ENCODE measurements around the gene CARS1.

The CARS1 gene

DNA sequence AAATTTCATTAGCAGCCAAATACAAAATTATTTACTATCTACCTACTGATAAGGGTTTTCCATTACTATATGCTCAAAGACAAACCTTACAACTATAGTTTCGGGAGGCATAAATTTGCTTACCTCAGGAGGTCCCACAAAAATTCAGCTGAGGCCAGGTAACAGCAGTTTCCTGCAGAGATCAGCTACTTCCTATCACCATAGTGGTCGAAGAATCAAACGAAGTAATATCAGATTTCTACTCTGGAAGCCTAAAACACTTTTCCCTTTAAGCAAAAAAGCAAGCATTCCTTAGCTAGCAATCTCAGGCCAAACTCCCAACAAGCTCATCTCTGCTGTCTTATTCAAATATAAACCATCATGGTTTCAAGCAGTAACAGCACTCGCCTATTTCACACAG is 68.2 kb downstream of the CARS1 start:
- Mint-ChIP-seq H3K9me3 (no peaks in the 10 kb centered on the region), H3K27ac (peak overlapping the region; percentile 94 to 98), H3K36me3 (ENCODE audit: insufficient read depth) (peaks cover 33% of the 10 kb centered on the region), H3K4me1 (ENCODE audit: low read depth in 2 of 2) (peaks cover 43 to 49% of the 10 kb centered on the region in 2 donors), H3K27me3 (no peaks in the 10 kb centered on the region), H3K4me3 (peak overlapping the region; percentile 94 to 98)
- DNase-seq, result no peak
- ATAC-seq (replicated peaks), result no peak

- Mint-ChIP-seq H3K36me3 (ENCODE audit: insufficient read depth) (peaks cover 37% of the 10 kb centered on the region), H3K4me1 (ENCODE audit: low read depth in 2 of 2) (peaks cover 49 to 52% of the 10 kb centered on the region in 2 donors), H3K27me3 (no peaks in the 10 kb centered on the region), H3K9me3 (no peaks in the 10 kb centered on the region), H3K27ac (peak overlapping the region; percentile 94 to 98), H3K4me3 (peak overlapping the region; percentile 94 to 98)
- ATAC-seq (replicated peaks), result no peak
- DNase-seq, result peak in 1 of 3 experiments; percentile 15
Observed at GRCh38 chr11:2987881-2988861, 69.1 kb downstream of the CARS1 start.

DNA sequence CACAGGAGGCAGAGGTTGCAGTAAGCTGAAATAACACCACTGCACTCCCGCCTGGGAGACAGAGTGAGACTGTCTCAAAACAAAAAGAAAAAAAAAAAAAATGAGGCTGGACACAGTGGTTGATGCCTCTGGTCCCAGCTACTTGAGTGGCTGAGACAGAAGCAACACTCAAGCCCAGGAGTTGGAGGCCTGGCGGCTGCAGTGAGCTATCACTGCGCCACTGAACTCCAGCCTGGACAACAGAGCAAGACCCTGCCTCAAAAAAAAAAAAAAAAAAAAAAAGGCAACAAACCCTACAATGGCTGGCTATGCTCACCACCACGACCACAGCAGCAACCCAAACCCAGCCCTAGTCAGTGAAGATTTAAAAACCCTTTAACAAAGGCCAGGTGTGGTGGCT is 73.3 kb downstream of the CARS1 start:
- H3K9me3 Mint-ChIP-seq, result no peaks in the 10 kb centered on the region
- H3K27ac Mint-ChIP-seq, result peak overlapping the region; percentile 39 to 51
- peak overlapping the region in 1 of 2 donors; percentile 26 for H3K4me3 Mint-ChIP-seq
- peaks cover 39 to 46% of the 10 kb centered on the region in 2 donors for H3K4me1 Mint-ChIP-seq (ENCODE audit: low read depth in 2 of 2)
- peaks cover 37% of the 10 kb centered on the region for H3K36me3 Mint-ChIP-seq (ENCODE audit: insufficient read depth)
- H3K27me3 Mint-ChIP-seq, result no peaks in the 10 kb centered on the region
- ATAC-seq (replicated peaks), result no peak
- DNase-seq, result no peak

DNA sequence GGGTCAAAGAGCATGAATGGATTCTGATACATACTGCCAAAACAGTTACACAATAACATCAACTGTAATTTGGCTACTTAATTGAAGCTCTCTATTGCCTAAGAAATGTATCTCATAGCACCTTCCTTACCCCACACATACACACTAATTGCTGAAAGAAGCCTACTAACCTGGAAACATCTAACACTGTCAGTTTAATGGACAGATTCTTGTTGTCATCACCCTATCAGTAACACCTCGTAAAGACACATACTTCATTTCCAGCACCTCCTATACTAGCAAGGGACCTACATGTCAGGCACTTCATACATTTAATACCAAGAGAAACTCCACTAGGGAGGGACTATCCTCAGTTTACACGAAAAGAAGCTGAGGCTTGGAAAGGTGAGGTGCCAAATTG is 75.0 kb downstream of the CARS1 start:
- H3K4me1 Mint-ChIP-seq (ENCODE audit: low read depth in 2 of 2), result peaks cover 40 to 45% of the 10 kb centered on the region in 2 donors
- H3K9me3 Mint-ChIP-seq, result no peaks in the 10 kb centered on the region
- ATAC-seq (replicated peaks) (peak; percentile 26), DNase-seq (no peak)
- H3K36me3 Mint-ChIP-seq (ENCODE audit: insufficient read depth), result peaks cover 54% of the 10 kb centered on the region
- H3K27ac Mint-ChIP-seq, result peak overlapping the region; percentile 39 to 51
- no peaks in the 10 kb centered on the region for H3K27me3 Mint-ChIP-seq
- H3K4me3 Mint-ChIP-seq, result peak overlapping the region; percentile 26 to 33

DNA sequence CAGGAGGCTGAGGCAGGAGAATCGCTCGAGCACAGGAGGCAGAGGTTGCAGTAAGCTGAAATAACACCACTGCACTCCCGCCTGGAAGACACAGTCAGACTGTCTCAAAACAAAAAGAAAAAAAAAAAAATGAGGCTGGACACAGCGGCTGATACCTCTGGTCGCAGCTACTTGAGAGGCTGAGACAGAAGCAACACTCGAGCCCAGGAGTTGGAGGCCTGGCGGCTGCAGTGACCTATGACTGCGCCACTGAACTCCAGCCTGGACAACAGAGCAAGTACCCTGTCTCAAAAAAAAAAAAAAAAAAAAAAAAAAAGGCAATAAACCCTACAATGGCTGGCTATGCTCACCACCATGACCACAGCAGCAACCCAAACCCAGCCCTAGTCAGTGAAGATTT is 76.1 kb downstream of the CARS1 start:
- Mint-ChIP-seq H3K27me3 (no peaks in the 10 kb centered on the region), H3K27ac (peak overlapping the region in 1 of 2 donors; percentile 51), H3K36me3 (ENCODE audit: insufficient read depth) (peaks cover 58% of the 10 kb centered on the region), H3K4me3 (peak overlapping the region; percentile 26 to 33), H3K4me1 (ENCODE audit: low read depth in 2 of 2) (peaks cover 44 to 46% of the 10 kb centered on the region in 2 donors), H3K9me3 (no peaks in the 10 kb centered on the region)
- DNase-seq (no peak), ATAC-seq (replicated peaks) (peak; percentile 24)

DNA sequence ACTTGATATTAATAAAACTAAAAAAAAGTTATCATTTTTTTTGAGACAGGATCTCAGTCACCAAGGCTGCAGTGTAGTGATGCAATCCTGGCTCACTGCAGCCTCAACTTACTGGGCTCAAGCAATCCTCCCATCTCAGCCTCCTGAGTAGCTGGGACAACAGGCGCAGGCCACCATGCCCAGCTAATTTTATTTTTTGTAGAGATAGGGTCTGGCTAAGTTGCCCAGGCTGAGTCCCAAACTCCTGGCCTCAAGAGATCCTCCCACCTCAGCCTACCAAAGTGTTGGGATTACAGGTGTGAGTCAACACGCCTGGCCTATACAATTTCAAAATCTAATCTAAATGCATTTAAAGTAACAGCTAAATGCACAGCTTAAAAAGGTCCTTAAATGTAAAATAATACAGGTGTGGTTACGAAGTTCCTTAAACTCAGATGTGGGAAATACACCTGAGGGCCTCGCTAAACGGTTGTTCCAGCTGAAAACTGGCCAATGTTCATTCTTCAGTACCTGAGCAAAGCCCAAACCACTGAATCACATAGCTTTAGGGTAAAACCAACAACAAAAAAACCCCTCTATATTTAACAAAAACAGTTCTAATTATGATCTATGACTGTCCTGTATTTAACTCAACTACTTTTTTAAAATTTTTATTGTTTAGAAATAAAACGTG is 76.9 kb downstream of the CARS1 start:
- Mint-ChIP-seq H3K4me1 (ENCODE audit: low read depth in 2 of 2) (peaks cover 42 to 46% of the 10 kb centered on the region in 2 donors), H3K4me3 (no peak overlapping the region), H3K36me3 (ENCODE audit: insufficient read depth) (peaks cover 62% of the 10 kb centered on the region), H3K27ac (no peak overlapping the region), H3K27me3 (no peaks in the 10 kb centered on the region), H3K9me3 (no peaks in the 10 kb centered on the region)
- DNase-seq (no peak), ATAC-seq (replicated peaks) (no peak)

DNA sequence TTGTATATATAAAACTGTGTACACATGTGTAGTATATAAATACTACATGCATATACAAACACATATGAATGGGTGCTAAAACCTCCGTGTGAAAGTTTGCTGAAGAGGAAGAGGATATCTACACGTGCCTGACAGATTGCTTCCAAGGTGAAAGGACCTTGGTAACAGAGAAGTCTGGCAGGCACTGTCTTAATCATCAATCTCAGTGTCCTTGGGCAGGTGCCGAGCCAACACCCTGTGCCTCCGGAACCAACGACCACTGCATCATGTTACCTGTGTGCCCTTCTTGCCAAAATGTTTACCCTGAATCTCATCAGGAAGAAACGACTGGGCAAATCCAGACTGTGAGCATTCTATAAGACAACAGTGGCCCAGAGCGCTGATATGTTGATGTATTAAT is 80.1 kb downstream of the CARS1 start:
- Mint-ChIP-seq H3K4me3 (no peak overlapping the region), H3K27me3 (no peaks in the 10 kb centered on the region), H3K4me1 (ENCODE audit: low read depth in 2 of 2) (peaks cover 21 to 39% of the 10 kb centered on the region in 2 donors), H3K36me3 (ENCODE audit: insufficient read depth) (peaks cover 82% of the 10 kb centered on the region), H3K9me3 (no peaks in the 10 kb centered on the region), H3K27ac (peak overlapping the region; percentile 15 to 64)
- ATAC-seq (replicated peaks), result no peak
- no peak for DNase-seq

DNA sequence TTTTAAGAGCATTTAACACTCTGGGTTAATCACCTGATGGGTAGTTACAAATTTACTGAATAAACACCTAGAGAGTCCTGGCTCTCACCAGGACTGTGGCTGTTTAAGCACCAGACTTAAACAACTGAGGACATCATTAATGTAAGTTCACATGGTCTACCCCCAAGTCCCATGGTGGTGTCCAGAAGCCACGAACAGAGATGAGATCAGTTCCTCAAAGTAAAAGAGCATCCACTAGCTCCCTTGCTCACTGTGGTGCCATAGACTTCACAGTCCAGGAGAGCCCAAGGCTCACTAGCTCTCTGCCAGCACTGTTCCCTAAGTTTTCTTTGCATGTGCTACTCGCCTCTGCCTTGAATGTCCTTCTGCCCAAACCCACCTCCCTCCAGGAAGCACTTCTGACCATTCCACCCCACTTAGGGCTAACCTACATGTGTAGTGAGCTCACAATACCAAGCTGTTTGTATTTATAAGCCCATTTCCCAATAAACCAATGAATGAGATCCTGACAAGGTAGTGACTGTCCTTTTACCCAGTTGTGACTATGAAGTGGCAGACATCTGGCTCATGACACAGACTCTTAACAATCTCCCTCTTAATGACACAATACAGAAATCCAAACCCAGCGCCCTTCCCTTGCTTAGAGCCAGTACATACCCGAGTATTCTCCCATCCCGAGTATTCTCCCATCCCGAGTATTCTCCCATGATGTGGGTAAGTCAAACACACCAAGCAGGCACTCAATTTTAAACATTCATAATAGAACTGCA is 80.7 kb downstream of the CARS1 start:
- ATAC-seq (replicated peaks) (peak; percentile 35), DNase-seq (no peak)
- no peaks in the 10 kb centered on the region for H3K27me3 Mint-ChIP-seq
- peaks cover 15 to 34% of the 10 kb centered on the region in 2 donors for H3K4me1 Mint-ChIP-seq (ENCODE audit: low read depth in 2 of 2)
- H3K9me3 Mint-ChIP-seq, result no peaks in the 10 kb centered on the region
- H3K4me3 Mint-ChIP-seq, result no peak overlapping the region
- H3K36me3 Mint-ChIP-seq (ENCODE audit: insufficient read depth), result peaks cover 83% of the 10 kb centered on the region
- H3K27ac Mint-ChIP-seq, result peak overlapping the region in 1 of 2 donors; percentile 15

GRCh38 chr11:2975594-2975993 is 81.6 kb downstream of the CARS1 start:
- peak; percentile 31 to 36 (median 33) for DNase-seq
- Mint-ChIP-seq H3K27ac (no peak overlapping the region), H3K4me3 (no peak overlapping the region), H3K36me3 (ENCODE audit: insufficient read depth) (peaks cover 91% of the 10 kb centered on the region), H3K27me3 (no peaks in the 10 kb centered on the region), H3K4me1 (ENCODE audit: low read depth in 2 of 2) (peaks cover 12 to 38% of the 10 kb centered on the region in 2 donors), H3K9me3 (no peaks in the 10 kb centered on the region)
- ATAC-seq (replicated peaks), result peak; percentile 93

DNA sequence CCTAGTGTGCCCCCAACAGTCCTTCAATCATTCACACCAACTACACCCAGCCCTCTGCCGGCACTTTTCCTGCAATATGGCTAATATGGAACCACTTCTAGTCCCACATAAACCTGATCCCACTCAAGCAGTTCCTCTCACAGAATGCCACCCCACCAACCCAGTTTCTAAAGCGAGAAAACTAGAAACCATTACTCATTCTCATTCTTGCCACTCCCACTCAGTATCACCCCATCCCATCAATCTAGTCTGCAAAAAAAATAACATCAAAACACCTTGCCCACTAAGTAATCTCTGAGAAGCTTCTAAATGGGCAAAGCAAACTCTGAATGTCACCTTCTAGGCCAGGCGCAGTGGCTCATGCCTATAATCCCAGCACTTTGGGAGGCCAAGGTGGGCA is 83.0 kb downstream of the CARS1 start:
- Mint-ChIP-seq H3K36me3 (ENCODE audit: insufficient read depth) (peaks cover 95% of the 10 kb centered on the region), H3K9me3 (no peaks in the 10 kb centered on the region), H3K27me3 (no peaks in the 10 kb centered on the region), H3K27ac (peak overlapping the region; percentile 9 to 42), H3K4me3 (no peak overlapping the region), H3K4me1 (ENCODE audit: low read depth in 2 of 2) (peaks cover 12 to 41% of the 10 kb centered on the region in 2 donors)
- DNase-seq, result no peak
- no peak for ATAC-seq (replicated peaks)

DNA sequence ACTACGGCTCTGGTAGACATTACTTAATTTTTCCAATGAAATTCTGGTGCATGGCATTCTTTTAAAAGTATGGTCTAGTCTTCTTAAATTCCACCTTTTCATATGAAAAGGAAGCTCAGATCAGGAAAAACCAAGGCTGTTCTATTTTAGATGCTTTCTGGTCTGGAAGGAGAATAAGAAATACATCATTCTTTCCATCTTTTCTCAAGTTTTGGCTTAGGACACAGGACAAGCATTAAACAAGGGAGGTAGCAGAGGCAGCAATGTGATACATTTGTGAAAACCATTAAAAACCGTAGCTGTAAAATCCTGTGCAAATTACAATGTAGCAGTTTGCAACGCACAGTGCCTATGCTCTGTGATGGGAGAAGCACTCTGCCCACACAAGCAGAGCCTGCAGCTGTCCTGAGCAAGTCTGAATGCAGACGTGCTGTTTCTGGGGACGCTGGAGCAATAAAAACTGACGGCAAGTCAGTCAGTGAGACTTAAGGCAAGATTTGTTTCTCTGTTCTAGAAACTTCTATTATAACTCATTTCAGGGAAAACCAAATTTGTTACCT is 88.8 kb downstream of the CARS1 start:
- Mint-ChIP-seq H3K4me3 (no peak overlapping the region), H3K27ac (no peak overlapping the region), H3K4me1 (ENCODE audit: low read depth in 2 of 2) (peaks cover 9 to 15% of the 10 kb centered on the region in 2 donors), H3K36me3 (ENCODE audit: insufficient read depth) (peaks cover 98% of the 10 kb centered on the region), H3K27me3 (no peaks in the 10 kb centered on the region), H3K9me3 (no peaks in the 10 kb centered on the region)
- no peak for ATAC-seq (replicated peaks)
- no peak for DNase-seq

DNA sequence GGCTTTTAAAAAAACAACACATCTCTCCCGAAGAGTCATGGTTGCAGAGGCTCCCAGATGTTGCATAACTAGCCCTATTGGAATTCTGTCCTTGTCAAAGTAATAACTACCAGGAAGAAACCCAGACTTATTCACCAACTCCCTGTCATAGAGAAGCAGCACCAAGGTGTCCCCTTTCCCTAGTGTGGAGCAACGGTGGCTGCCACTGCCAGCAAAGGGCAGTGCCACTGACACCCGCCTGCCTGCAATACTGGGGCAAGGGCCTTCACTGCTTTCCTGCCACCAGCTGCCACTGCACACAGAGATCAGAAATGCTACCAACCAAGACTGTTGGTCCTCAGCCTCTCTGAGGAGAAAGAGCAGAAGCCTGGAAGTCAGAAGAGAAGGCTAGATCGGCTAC is 92.4 kb downstream of the CARS1 start:
- Mint-ChIP-seq H3K27ac (no peak overlapping the region), H3K4me1 (ENCODE audit: low read depth in 2 of 2) (peaks cover 16 to 30% of the 10 kb centered on the region in 2 donors), H3K27me3 (no peaks in the 10 kb centered on the region), H3K4me3 (no peak overlapping the region), H3K36me3 (ENCODE audit: insufficient read depth) (peaks cover 98% of the 10 kb centered on the region), H3K9me3 (no peaks in the 10 kb centered on the region)
- DNase-seq (no peak), ATAC-seq (replicated peaks) (no peak)

DNA sequence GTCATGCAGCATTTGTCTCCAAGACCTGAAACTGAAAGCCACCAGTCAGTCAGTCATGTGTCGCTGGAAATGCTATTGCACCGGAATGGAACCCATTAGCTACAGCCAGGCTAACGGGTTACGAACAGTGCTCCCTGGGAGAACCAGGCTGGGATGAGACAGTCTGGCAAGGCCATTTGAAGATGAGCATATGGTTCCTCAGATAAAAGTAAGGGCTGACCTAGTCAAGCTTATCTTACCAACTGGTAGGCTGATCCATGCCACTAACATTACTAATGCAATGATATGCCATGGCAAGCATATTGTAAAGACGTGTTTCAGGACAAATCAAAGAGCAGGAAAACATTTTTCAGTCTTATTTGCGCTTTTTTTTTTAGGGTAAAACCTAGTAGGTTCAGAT is 93.5 kb downstream of the CARS1 start:
- ATAC-seq (replicated peaks) (no peak), DNase-seq (no peak)
- no peak overlapping the region for H3K27ac Mint-ChIP-seq
- H3K9me3 Mint-ChIP-seq, result no peaks in the 10 kb centered on the region
- H3K4me1 Mint-ChIP-seq (ENCODE audit: low read depth in 2 of 2), result peaks cover 16 to 30% of the 10 kb centered on the region in 2 donors
- H3K27me3 Mint-ChIP-seq, result no peaks in the 10 kb centered on the region
- no peak overlapping the region for H3K4me3 Mint-ChIP-seq
- peaks cover 97% of the 10 kb centered on the region for H3K36me3 Mint-ChIP-seq (ENCODE audit: insufficient read depth)
